Cardiac fibroblast (primary cell): ENCODE data around the gene L3MBTL1.
"Not testable (repeated sequence)": the region's sequence is repeated elsewhere in the genome, so short reads cannot be mapped to it uniquely, and the experiment has no call there.

Experiments
- DNase-seq, 2 donors: peaks; one replicate each; pipeline versions ENCODE4 v3.0.0 to v3.0.0-alpha.2; 2010; ENCODE audit warnings: low read depth in 2 of 2
- H3K4me3 ChIP-seq, 2 donors: replicated peaks in 1 of 2; 1 replicate in 1 of 2; 2 replicates in 1 of 2; pipeline ENCODE4 v1.5.1; 2011; ENCODE audit warnings: low read depth in 2 of 2, low read length in 2 of 2, mild to moderate bottlenecking in 2 of 2, moderate library complexity in 1 of 2
- TF ChIP-seq, protein P1 (sequence below): IDR thresholded peaks from one replicate; pipeline ENCODE4 v1.5.1; 2011; ENCODE audit warnings: low read depth, mild to moderate bottlenecking, low read length, inconsistent platforms

The L3MBTL1 gene

GRCh38 chr20:43583982-43584432 lies 76.5 kb downstream of the L3MBTL1 start:
- TF ChIP-seq, protein P1, sequence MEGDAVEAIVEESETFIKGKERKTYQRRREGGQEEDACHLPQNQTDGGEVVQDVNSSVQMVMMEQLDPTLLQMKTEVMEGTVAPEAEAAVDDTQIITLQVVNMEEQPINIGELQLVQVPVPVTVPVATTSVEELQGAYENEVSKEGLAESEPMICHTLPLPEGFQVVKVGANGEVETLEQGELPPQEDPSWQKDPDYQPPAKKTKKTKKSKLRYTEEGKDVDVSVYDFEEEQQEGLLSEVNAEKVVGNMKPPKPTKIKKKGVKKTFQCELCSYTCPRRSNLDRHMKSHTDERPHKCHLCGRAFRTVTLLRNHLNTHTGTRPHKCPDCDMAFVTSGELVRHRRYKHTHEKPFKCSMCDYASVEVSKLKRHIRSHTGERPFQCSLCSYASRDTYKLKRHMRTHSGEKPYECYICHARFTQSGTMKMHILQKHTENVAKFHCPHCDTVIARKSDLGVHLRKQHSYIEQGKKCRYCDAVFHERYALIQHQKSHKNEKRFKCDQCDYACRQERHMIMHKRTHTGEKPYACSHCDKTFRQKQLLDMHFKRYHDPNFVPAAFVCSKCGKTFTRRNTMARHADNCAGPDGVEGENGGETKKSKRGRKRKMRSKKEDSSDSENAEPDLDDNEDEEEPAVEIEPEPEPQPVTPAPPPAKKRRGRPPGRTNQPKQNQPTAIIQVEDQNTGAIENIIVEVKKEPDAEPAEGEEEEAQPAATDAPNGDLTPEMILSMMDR: no peak
- peak; percentile 98 to 99 for DNase-seq

GRCh38 chr20:43584448-43585136 lies 77.1 kb downstream of the L3MBTL1 start:
- no peak overlapping the region for H3K4me3 ChIP-seq
- TF ChIP-seq, protein P1: no peak
- peak; percentile 67 to 81 for DNase-seq

More at GRCh38 chr20:43583982-43584432, 76.5 kb downstream of the L3MBTL1 start:
- H3K4me3 ChIP-seq: no peak overlapping the region

GRCh38 chr20:43586641-43587040 lies 79.1 kb downstream of the L3MBTL1 start:
- TF ChIP-seq, protein P1: no peak
- no peak for DNase-seq
- H3K4me3 ChIP-seq: no peak overlapping the region

DNA sequence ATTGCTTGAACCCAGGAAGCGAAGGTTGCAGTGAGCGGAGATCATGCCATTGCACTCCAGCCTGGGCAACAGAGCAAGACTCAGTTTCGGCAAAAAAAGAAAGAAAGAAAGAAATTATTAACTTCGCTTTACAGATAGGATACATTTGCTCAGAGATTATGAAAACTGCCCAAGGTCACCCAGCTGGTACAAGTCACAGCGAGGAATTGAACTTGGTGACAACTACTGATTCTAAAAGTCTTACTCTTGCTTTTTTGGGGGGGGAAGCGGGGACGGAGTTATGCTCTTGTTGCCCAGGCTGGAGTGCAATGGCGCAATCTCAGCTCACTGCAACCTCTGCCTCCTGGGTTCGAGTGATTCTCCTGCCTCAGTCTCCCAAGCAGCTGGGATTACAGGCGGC lies 81.0 kb downstream of the L3MBTL1 start:
- DNase-seq, H3K4me3 ChIP-seq: not testable (repeated sequence)

- no peak for DNase-seq
- TF ChIP-seq, protein P1: no peak
- peak overlapping the region; percentile 91 to 97 for H3K4me3 ChIP-seq
These were observed 82.5 kb downstream of the L3MBTL1 start for GRCh38 chr20:43590036-43590391.

DNA sequence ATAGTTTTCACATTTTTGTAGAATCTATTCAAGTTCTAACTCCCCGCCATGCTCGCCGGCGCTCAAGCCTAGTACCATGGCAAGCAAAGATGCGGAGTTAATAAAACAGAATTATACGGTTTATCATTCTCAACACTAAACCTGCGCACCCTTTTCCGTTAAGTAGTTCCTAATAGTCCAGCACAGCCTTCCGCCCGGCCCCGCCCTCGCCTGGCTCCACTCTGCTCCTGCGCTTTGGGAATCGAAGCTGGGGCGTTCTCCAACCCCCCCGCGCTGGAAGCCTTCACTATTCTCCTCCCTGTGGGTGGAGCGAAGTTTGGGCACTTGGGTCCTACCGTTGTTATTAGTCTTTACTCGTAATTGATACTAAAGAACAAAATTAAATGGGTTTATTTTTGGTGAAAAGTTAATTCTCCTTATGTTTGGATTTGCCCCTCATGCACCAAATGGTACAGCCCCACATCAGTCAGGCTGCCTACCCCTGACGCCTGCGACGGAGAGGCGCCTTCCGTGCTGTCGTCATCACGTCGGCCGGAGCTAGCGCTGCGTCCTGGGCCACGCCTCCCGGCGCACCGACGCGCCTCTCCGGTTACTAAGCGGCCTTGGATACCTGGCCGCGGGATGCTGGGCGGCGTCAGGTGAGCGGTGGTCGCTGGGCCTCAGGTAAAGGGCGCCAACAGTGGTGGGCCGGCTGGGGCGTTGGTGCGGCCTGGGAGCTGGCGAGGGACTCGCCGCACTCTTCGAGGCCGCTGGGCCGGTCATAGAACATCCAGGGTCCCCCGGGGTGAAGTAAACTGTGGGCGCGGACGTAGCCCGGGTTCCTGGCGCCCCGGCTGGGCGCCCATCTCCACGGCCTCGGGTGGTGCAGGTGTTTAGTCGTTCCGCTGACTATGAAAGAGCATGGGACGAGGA lies 83.2 kb downstream of the L3MBTL1 start, which contains the start of gene IFT52:
IFT52 (plus strand) TSS at position 546 of the 912 bp plus-strand sequence. CDS start 3,762 bp downstream, outside the sequence.
- H3K4me3 ChIP-seq: peak within 1 kb of the TSS; percentile 91 to 97
- peak; percentile 93 to 95 for DNase-seq
- TF ChIP-seq, protein P1: no peak
